Mammary epithelial cell (primary cell): ENCODE results near the gene ASIC2.

Experiments
- CTCF ChIP-seq, 2 donors: IDR thresholded peaks in 1 of 2; conservative IDR thresholded peaks in 1 of 2; 2 replicates each; pipeline ENCODE4 v1.5.1; 2011 to 2012; ENCODE audit warnings: inconsistent platforms in 2 of 2, low read length in 2 of 2, mild to moderate bottlenecking in 2 of 2, control low read depth in 1 of 2, low read depth in 1 of 2; ENCODE audit not compliant: insufficient read depth in 1 of 2; ENCODE audit errors: extremely low read depth in 1 of 2
- EZH2 ChIP-seq: IDR thresholded peaks from 2 replicates; pipeline ENCODE4 v1.6.1; 2012; ENCODE audit warnings: low read length, inconsistent platforms, borderline replicate concordance

DNA sequence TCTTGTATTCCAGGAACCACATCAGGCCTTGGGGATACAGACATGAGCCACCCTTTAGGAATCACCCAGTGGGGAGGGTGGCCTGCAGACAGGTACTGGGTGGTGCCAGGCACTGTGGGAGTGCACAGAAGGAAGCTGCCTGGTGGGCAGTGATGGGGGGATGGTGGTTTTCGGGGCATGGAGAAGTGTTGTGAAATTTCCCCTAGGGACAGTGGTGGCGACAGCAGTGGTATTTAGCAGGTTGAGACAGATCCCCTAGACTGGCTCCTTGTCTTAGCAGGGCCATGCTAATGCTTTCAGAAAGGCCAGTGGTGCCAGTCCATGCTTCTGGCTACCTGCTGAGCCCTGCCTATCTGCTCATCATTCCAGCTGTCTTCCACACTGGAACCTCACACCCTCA, 171.8 kb downstream of the ASIC2 start:
- TF ChIP-seq CTCF (conservative IDR thresholded peaks at IDR 0.05 in 1 of 2, IDR thresholded peaks at IDR 0.05 in 1 of 2; ENCODE audit: extremely low read depth in 1 of 2, insufficient read depth in 1 of 2, low read depth in 1 of 2, low read length in 2 of 2) = no peak
- TF ChIP-seq EZH2 = no peak
